Nephron progenitor cell (in vitro differentiated cells): ENCODE measurements around the gene HAO1.
"Not testable (repeated sequence)": the region's sequence is repeated elsewhere in the genome, so short reads cannot be mapped to it uniquely, and the experiment has no call there.

ENCODE experiments used
- DNase-seq: peaks from one replicate; pipeline ENCODE4 v3.0.0; 2021
- H3K27ac Mint-ChIP-seq: 2 replicates; pipeline ENCODE4 v1.8.0; 2021; ENCODE audit warnings: mild to moderate bottlenecking, moderate library complexity, mixed read lengths
- H3K27me3 Mint-ChIP-seq: 2 replicates; pipeline ENCODE4 v1.8.0; 2021; ENCODE audit warnings: mild to moderate bottlenecking, low read depth, mixed read lengths; ENCODE audit not compliant: poor library complexity
- H3K36me3 Mint-ChIP-seq: 2 replicates; pipeline ENCODE4 v1.8.0; 2021; ENCODE audit warnings: low read depth, mixed read lengths
- H3K4me1 Mint-ChIP-seq: 2 replicates; pipeline ENCODE4 v1.8.0; 2021; ENCODE audit warnings: mixed read lengths
- H3K4me3 Mint-ChIP-seq: 2 replicates; pipeline ENCODE4 v1.8.0; 2021; ENCODE audit warnings: mild to moderate bottlenecking, moderate library complexity, mixed read lengths
- H3K9me3 Mint-ChIP-seq: 2 replicates; pipeline ENCODE4 v1.8.0; 2021; ENCODE audit warnings: mild to moderate bottlenecking, moderate library complexity, mixed read lengths
- CTCF ChIP-seq: fragments of 200-600 bp; sonication (generic); IDR thresholded peaks from 2 replicates; pipeline ENCODE4 v1.5.0; 2021; ENCODE audit warnings: antibody characterized with exemption

HAO1 gene

GRCh38 chr20:7966176-7966575 is 25.9 kb upstream of the HAO1 start:
- Mint-ChIP-seq H3K4me1 (no peaks in the 10 kb centered on the region), H3K27me3 (no peaks in the 10 kb centered on the region), H3K27ac (no peak overlapping the region), H3K4me3 (no peak overlapping the region), H3K36me3 (no peaks in the 10 kb centered on the region), H3K9me3 (no peaks in the 10 kb centered on the region)
- TF ChIP-seq CTCF: no peak
- DNase-seq: no peak

GRCh38 chr20:7959484-7959883 is 19.2 kb upstream of the HAO1 start:
- Mint-ChIP-seq H3K9me3 (peaks cover 48% of the 10 kb centered on the region), H3K27me3 (peaks cover 8% of the 10 kb centered on the region), H3K4me1 (no peaks in the 10 kb centered on the region), H3K27ac (no peak overlapping the region), H3K4me3 (no peak overlapping the region), H3K36me3 (peaks cover 6% of the 10 kb centered on the region)
- DNase-seq: no peak
- TF ChIP-seq CTCF: no peak

GRCh38 chr20:7956561-7956960 is 16.3 kb upstream of the HAO1 start:
- not testable (repeated sequence) for H3K36me3 Mint-ChIP-seq, DNase-seq, H3K27ac Mint-ChIP-seq, H3K4me3 Mint-ChIP-seq, H3K4me1 Mint-ChIP-seq
- peaks cover 11% of the 10 kb centered on the region for H3K27me3 Mint-ChIP-seq
- peaks cover 71% of the 10 kb centered on the region for H3K9me3 Mint-ChIP-seq

- H3K27ac Mint-ChIP-seq: no peak overlapping the region
- no peak overlapping the region for H3K4me3 Mint-ChIP-seq
- peaks cover 45% of the 10 kb centered on the region for H3K9me3 Mint-ChIP-seq
- no peaks in the 10 kb centered on the region for H3K36me3 Mint-ChIP-seq
- no peak for TF ChIP-seq CTCF
- peaks cover 3% of the 10 kb centered on the region for H3K27me3 Mint-ChIP-seq
- H3K4me1 Mint-ChIP-seq: no peaks in the 10 kb centered on the region
- no peak for DNase-seq
Measured at GRCh38 chr20:7950387-7950786, 10.1 kb upstream of the HAO1 start.

GRCh38 chr20:7943891-7944290 is 3.6 kb upstream of the HAO1 start:
- DNase-seq: no peak
- TF ChIP-seq CTCF: no peak
- no peaks in the 10 kb centered on the region for H3K4me1 Mint-ChIP-seq
- H3K27ac Mint-ChIP-seq: no peak overlapping the region
- no peak overlapping the region for H3K4me3 Mint-ChIP-seq
- H3K36me3 Mint-ChIP-seq: peaks cover 4% of the 10 kb centered on the region
- peaks cover 19% of the 10 kb centered on the region for H3K9me3 Mint-ChIP-seq
- H3K27me3 Mint-ChIP-seq: no peaks in the 10 kb centered on the region

GRCh38 chr20:7939663-7940062 is 595 bp downstream of the HAO1 start:
- Mint-ChIP-seq H3K4me3 (no peak overlapping the region), H3K27me3 (no peaks in the 10 kb centered on the region), H3K4me1 (peaks cover 8% of the 10 kb centered on the region), H3K9me3 (peaks cover 11% of the 10 kb centered on the region), H3K36me3 (peaks cover 4% of the 10 kb centered on the region), H3K27ac (no peak overlapping the region)
- DNase-seq: no peak
- TF ChIP-seq CTCF: no peak
